VCaP (cell line): ENCODE measurements around the gene C12orf57.

ENCODE experiments used
- H3K27ac ChIP-seq: fragments of 450-650 bp; 2 replicates; pipeline ENCODE4 v1.5.1; 2017
- CTCF ChIP-seq: fragments of 450-650 bp; conservative IDR thresholded peaks from 2 replicates; pipeline ENCODE4 v1.5.1; 2017; ENCODE audit warnings: mild to moderate bottlenecking, moderate library complexity

C12orf57 gene

GRCh38 chr12:6936194-6936635, 7.6 kb upstream of the C12orf57 start:
- peak overlapping the region; percentile 97; the same call in 1 of the 2 replicates for H3K27ac ChIP-seq
- no peak for TF ChIP-seq CTCF

GRCh38 chr12:6936636-6937480, 7.0 kb upstream of the C12orf57 start:
- H3K27ac ChIP-seq = peak overlapping the region; percentile 97
- TF ChIP-seq CTCF = no peak

GRCh38 chr12:6937481-6938352, 6.1 kb upstream of the C12orf57 start:
- peak overlapping the region; percentile 97 for H3K27ac ChIP-seq
- TF ChIP-seq CTCF = peak; percentile 99

- peak overlapping the region; percentile 97 for H3K27ac ChIP-seq
- peak; percentile 69 for TF ChIP-seq CTCF
Measured at GRCh38 chr12:6938353-6939190, 5.2 kb upstream of the C12orf57 start.

GRCh38 chr12:6939191-6939540, 4.7 kb upstream of the C12orf57 start:
- no peak for TF ChIP-seq CTCF
- peak overlapping the region; percentile 97 for H3K27ac ChIP-seq

- no peak for TF ChIP-seq CTCF
- peak overlapping the region; percentile 96 for H3K27ac ChIP-seq
Measured at GRCh38 chr12:6941267-6941666, 2.6 kb upstream of the C12orf57 start.
